Loucy (cell line): ENCODE results near the gene YIF1B.

Experiments
- EZH2phosphoT487 ChIP-seq: fragments of 200-600 bp; IDR thresholded peaks from 2 replicates; pipeline ENCODE4 v1.6.1; 2018; ENCODE audit warnings: antibody characterized with exemption, mild to moderate bottlenecking, moderate library complexity, borderline replicate concordance
- TF ChIP-seq, protein P1 (sequence below): fragments of 200-600 bp; sonication (generic); conservative IDR thresholded peaks from 2 replicates; pipeline ENCODE4 v1.5.1; 2014; ENCODE audit warnings: mild to moderate bottlenecking, antibody characterized with exemption, low read length

DNA sequence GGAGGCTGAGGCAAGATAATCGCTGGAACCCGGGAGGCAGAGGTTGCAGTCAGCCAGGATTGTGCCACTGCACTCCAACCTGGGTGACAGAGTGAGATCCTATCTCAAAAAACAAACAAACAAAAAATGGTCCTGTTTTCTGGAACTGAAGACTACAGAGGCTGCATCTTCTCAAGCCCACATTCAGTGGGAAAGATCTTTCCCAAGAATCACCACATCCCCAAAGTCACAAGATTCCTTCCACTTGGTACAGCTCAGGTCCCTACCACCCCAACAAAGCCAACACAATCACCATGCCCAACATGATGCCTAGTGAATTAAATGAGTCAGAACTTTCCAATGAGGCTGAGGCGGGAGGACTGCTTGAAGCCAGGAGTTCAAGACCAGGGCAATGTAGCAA is 35.1 kb upstream of the YIF1B start:
- TF ChIP-seq, protein P1, sequence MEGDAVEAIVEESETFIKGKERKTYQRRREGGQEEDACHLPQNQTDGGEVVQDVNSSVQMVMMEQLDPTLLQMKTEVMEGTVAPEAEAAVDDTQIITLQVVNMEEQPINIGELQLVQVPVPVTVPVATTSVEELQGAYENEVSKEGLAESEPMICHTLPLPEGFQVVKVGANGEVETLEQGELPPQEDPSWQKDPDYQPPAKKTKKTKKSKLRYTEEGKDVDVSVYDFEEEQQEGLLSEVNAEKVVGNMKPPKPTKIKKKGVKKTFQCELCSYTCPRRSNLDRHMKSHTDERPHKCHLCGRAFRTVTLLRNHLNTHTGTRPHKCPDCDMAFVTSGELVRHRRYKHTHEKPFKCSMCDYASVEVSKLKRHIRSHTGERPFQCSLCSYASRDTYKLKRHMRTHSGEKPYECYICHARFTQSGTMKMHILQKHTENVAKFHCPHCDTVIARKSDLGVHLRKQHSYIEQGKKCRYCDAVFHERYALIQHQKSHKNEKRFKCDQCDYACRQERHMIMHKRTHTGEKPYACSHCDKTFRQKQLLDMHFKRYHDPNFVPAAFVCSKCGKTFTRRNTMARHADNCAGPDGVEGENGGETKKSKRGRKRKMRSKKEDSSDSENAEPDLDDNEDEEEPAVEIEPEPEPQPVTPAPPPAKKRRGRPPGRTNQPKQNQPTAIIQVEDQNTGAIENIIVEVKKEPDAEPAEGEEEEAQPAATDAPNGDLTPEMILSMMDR, result no peak
- no peak for TF ChIP-seq EZH2phosphoT487
